ENCODE data around the gene UMAD1.

The UMAD1 gene

GRCh38 chr7:7920056-7920455, 279.5 kb downstream of the UMAD1 start:
- DNase-seq (ENCODE audit: low spot score) (no peak), FAIRE-seq (no peak)

GRCh38 chr7:7920481-7920880, 279.9 kb downstream of the UMAD1 start:
- FAIRE-seq (no peak), DNase-seq (ENCODE audit: low spot score) (no peak)

- FAIRE-seq (peak; percentile 9), DNase-seq (ENCODE audit: low spot score) (no peak)
Measured at GRCh38 chr7:7921830-7922229, 281.3 kb downstream of the UMAD1 start.

DNA sequence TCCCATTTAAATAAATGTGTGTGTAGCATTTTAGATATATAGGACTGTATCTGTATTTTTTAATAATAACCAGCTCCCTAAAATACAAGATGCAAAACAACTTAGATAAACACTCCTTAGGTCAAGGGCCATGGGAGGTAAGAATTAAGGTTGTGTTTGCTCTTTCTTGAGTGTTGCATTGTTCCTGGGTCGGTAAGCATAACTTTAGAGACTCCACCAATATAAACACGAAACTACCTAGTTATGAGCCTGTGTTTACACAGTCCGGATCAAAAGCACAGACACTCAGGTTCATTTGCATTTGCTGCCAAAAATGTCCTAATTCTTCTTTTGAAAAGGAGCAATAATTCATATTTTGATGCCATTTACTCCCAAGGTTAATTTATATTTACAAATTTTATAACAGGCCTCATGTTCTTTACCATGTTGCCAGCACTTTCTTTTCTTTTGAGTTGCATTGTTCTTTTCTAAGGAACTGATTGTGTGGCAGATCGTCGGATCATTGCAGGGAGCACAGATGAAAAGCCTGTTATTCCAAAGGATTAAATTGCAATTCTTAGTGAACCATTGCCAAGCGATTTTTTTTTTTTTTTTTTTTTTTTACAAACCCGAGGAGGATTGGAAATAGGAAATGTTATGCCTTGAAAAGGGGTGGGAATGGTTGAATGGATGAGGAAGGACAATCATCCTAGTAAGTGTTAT, 282.3 kb downstream of the UMAD1 start:
- no peak for FAIRE-seq
- DNase-seq (ENCODE audit: low spot score) = no peak

DNA sequence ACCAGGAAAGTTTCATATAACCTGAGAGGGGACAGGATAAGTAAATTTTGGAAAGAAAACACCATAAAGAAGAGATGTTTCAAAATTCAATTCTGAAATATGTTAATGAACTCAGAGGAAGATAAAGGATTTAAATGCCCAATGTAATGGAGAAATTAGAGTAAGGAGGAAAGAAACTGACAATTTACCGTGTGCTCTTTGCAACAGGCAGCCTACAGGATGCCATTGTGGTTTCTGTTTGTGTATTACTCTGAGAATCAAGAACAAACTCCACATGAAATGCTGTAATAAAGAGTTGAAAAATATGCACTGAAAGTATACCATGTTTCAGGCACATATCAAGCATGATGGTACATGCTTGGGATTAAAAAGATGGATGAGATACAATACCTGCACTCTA, 283.3 kb downstream of the UMAD1 start:
- no peak for FAIRE-seq
- no peak for DNase-seq (ENCODE audit: low spot score)

- FAIRE-seq = no peak
- DNase-seq (ENCODE audit: low spot score) = no peak
Measured at GRCh38 chr7:7924303-7924702, 283.8 kb downstream of the UMAD1 start.
